Measurements from ENCODE around the gene AGRP.

The AGRP gene

DNA sequence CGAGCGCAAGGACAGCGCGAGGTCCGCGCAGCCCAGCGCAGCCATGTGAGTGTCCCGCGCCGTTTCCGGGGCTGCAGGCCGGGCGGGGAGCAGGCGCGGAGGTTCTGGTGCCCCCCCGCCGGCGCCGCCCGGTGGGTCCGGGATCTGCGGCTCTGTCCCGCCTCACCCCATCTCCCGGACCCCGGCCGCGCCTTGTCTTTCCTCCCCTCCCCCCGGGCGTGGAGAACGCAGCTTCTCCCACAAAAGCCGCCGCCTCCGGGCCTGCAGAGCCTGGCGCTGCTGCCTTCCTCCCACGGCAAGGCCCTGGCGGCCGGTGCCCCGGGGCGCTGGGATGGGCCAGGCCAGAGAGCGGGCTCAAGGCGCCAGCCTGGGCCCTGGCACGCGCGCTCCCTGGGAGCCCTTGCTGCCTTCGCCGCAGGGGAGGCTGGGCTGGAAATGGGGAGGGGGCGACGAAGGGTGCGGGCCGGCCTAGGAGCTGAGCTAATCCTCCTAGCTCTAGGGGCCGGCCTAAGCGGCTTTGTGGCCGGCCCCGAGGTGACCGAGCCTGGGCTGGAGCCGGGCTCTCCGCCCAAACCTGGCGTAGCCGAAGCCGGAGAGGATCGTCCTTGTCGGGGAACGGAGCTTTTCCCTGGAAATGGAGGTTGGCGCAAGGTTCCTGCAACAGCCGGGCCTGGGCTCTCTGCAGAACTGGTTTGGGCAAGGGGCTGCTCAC, 45.7 kb upstream of the AGRP start (continued):
- peak; percentile 15; the same call in 1 of the 2 replicates for TF ChIP-seq CTCF (tag by site-specific recombination; IDR thresholded peaks at IDR 0.05)
- no peak for TF ChIP-seq ZNF488 (tag by site-specific recombination; IDR thresholded peaks at IDR 0.05)
- TF ChIP-seq, protein P1, sequence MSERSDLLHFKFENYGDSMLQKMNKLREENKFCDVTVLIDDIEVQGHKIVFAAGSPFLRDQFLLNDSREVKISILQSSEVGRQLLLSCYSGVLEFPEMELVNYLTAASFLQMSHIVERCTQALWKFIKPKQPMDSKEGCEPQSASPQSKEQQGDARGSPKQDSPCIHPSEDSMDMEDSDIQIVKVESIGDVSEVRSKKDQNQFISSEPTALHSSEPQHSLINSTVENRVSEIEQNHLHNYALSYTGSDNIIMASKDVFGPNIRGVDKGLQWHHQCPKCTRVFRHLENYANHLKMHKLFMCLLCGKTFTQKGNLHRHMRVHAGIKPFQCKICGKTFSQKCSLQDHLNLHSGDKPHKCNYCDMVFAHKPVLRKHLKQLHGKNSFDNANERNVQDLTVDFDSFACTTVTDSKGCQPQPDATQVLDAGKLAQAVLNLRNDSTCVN (tag by site-specific recombination; optimal IDR thresholded peaks at IDR 0.05) = peak; percentile 65
- TF ChIP-seq, protein P2, sequence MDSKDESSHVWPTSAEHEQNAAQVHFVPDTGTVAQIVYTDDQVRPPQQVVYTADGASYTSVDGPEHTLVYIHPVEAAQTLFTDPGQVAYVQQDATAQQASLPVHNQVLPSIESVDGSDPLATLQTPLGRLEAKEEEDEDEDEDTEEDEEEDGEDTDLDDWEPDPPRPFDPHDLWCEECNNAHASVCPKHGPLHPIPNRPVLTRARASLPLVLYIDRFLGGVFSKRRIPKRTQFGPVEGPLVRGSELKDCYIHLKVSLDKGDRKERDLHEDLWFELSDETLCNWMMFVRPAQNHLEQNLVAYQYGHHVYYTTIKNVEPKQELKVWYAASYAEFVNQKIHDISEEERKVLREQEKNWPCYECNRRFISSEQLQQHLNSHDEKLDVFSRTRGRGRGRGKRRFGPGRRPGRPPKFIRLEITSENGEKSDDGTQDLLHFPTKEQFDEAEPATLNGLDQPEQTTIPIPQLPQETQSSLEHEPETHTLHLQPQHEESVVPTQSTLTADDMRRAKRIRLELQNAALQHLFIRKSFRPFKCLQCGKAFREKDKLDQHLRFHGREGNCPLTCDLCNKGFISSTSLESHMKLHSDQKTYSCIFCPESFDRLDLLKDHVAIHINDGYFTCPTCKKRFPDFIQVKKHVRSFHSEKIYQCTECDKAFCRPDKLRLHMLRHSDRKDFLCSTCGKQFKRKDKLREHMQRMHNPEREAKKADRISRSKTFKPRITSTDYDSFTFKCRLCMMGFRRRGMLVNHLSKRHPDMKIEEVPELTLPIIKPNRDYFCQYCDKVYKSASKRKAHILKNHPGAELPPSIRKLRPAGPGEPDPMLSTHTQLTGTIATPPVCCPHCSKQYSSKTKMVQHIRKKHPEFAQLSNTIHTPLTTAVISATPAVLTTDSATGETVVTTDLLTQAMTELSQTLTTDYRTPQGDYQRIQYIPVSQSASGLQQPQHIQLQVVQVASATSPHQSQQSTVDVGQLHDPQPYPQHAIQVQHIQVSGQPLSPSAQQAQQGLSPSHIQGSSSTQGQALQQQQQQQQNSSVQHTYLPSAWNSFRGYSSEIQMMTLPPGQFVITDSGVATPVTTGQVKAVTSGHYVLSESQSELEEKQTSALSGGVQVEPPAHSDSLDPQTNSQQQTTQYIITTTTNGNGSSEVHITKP (tag by site-specific recombination; IDR thresholded peaks at IDR 0.05) = no peak
- TF ChIP-seq HOXC10 (CRISPR knock-in tag; IDR thresholded peaks at IDR 0.05) = no peak
- TF ChIP-seq OSR2 (tag by site-specific recombination; IDR thresholded peaks at IDR 0.05) = no peak
- no peak for TF ChIP-seq ZNF830 (tag by site-specific recombination; IDR thresholded peaks at IDR 0.05; ENCODE audit: low read depth)
- TF ChIP-seq, protein P3, sequence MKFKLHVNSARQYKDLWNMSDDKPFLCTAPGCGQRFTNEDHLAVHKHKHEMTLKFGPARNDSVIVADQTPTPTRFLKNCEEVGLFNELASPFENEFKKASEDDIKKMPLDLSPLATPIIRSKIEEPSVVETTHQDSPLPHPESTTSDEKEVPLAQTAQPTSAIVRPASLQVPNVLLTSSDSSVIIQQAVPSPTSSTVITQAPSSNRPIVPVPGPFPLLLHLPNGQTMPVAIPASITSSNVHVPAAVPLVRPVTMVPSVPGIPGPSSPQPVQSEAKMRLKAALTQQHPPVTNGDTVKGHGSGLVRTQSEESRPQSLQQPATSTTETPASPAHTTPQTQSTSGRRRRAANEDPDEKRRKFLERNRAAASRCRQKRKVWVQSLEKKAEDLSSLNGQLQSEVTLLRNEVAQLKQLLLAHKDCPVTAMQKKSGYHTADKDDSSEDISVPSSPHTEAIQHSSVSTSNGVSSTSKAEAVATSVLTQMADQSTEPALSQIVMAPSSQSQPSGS (tag by site-specific recombination; IDR thresholded peaks at IDR 0.05; ENCODE audit: low read depth) = no peak
- TF ChIP-seq WT1 (tag by site-specific recombination; IDR thresholded peaks at IDR 0.05) = no peak
- TF ChIP-seq EGR2 (tag by site-specific recombination; IDR thresholded peaks at IDR 0.05; ENCODE audit: low read depth) = peak; percentile 35
- TF ChIP-seq ZNF768 (tag by site-specific recombination; IDR thresholded peaks at IDR 0.05) = no peak
- TF ChIP-seq ZBTB8A (tag by site-specific recombination; IDR thresholded peaks at IDR 0.05) = 0 out of 2 replicates have a peak, but pooled peaks have one; percentile 22
- no peak for TF ChIP-seq ZEB2 (tag by site-specific recombination; IDR thresholded peaks at IDR 0.05)
- no peak for TF ChIP-seq ZNF670 (tag by site-specific recombination; IDR thresholded peaks at IDR 0.05; ENCODE audit: low read depth)
- no peak for TF ChIP-seq ZNF645 (tag by site-specific recombination; IDR thresholded peaks at IDR 0.05)
- no peak for TF ChIP-seq GLIS1 (tag by site-specific recombination; IDR thresholded peaks at IDR 0.05)
- no peak for TF ChIP-seq ZNF214 (tag by site-specific recombination; IDR thresholded peaks at IDR 0.05; ENCODE audit: borderline replicate concordance)
- TF ChIP-seq, protein P4, sequence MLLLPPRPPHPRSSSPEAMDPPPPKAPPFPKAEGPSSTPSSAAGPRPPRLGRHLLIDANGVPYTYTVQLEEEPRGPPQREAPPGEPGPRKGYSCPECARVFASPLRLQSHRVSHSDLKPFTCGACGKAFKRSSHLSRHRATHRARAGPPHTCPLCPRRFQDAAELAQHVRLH (tag by site-specific recombination; IDR thresholded peaks at IDR 0.05) = no peak
- TF ChIP-seq, protein P5, sequence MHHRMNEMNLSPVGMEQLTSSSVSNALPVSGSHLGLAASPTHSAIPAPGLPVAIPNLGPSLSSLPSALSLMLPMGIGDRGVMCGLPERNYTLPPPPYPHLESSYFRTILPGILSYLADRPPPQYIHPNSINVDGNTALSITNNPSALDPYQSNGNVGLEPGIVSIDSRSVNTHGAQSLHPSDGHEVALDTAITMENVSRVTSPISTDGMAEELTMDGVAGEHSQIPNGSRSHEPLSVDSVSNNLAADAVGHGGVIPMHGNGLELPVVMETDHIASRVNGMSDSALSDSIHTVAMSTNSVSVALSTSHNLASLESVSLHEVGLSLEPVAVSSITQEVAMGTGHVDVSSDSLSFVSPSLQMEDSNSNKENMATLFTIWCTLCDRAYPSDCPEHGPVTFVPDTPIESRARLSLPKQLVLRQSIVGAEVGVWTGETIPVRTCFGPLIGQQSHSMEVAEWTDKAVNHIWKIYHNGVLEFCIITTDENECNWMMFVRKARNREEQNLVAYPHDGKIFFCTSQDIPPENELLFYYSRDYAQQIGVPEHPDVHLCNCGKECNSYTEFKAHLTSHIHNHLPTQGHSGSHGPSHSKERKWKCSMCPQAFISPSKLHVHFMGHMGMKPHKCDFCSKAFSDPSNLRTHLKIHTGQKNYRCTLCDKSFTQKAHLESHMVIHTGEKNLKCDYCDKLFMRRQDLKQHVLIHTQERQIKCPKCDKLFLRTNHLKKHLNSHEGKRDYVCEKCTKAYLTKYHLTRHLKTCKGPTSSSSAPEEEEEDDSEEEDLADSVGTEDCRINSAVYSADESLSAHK (tag by site-specific recombination; IDR thresholded peaks at IDR 0.05) = no peak
- TF ChIP-seq ZNF791 (tag by site-specific recombination; IDR thresholded peaks at IDR 0.05) = no peak
- TF ChIP-seq YY1 (tag by site-specific recombination; IDR thresholded peaks at IDR 0.05) = no peak
- peak; percentile 48; the same call in 1 of the 2 replicates for TF ChIP-seq ZSCAN30 (tag by site-specific recombination; IDR thresholded peaks at IDR 0.05)
- no peak for TF ChIP-seq ZNF423 (tag by site-specific recombination; IDR thresholded peaks at IDR 0.05)
- peak; percentile 73 for TF ChIP-seq HIC1 (tag by site-specific recombination; IDR thresholded peaks at IDR 0.05)

All from HEK293 (cell line).